NCI-H2029 (cell line): Measurements from ENCODE around the gene MYRIP.
A peak's percentile ranks its signal among the peaks of the same experiment; 100 is the strongest.
"Not testable (repeated sequence)": the region's sequence is repeated elsewhere in the genome, so short reads cannot be mapped to it uniquely, and the experiment has no call there.

Source experiments
- DNase-seq: peaks from one replicate; lab custom pipeline; 2025; lab: John Stamatoyannopoulos, UW

MYRIP gene

DNA sequence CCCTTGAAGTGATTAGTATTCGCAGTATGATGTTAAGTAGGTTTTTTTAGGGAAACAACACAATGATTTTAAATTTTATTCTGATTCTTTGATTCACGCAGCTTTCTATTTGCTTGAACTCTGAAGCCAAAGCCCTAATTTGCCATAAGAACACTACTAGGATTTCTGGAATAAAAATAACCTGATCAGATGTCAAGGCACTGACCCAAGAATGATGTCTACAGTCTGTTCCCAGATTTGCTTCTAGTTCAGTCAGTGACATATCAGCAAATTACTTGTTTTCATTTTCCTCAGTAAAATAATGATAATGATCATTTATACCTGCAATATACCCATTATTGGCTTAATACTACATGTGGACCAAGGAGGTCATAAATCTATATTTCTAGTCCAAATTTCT is 320.6 kb downstream of the MYRIP start:
- no peak for DNase-seq

DNA sequence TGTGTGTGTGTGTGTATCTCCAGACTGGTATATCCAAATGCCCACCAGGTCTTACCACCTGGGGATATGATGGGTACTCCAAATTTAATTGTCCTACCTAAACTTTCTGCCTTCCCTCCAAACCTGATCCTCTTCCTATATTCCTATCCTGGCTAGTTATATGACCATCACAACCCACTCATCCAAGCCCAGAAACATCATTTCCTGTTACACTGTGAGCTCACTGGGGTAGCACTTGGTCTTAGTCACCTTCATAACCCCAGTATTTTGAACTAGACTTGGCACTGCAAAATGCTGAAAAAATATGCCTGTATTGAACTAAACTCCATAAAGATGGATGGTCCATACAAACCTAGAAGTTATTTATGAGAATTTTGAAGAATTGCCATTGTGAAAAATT is 321.3 kb downstream of the MYRIP start:
- no peak for DNase-seq

DNA sequence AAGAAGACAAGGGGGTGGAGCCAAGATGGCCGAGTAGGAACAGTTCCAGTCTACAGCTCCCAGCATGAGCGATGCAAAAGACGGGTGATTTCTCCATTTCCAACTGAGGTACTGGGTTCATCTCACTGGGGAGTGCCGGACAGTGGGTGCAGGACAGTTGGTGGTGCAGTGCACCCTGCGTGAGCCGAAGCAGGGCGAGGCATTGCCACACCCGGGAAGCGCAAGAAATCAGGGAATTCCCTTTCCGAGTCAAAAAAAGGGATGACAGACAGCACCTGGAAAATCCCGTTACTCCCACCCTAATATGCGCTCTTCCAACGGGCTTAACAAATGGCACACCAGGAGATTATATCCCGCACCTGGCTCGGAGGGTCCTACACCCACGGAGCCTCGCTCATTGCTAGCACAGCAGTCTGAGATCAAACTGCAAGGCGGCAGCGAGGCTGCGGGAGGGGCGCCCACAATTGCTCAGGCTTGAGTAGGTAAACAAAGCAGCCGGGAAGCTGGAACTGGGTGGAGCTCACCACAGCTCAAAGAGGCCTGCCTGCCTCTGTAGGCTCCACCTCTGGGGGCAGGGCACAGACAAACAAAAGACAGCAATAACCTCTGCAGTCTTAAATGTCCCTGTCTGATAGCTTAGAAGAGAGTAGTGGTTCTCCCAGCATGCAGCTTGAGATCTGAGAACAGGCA is 324.6 kb downstream of the MYRIP start:
- not testable (repeated sequence) for DNase-seq

DNA sequence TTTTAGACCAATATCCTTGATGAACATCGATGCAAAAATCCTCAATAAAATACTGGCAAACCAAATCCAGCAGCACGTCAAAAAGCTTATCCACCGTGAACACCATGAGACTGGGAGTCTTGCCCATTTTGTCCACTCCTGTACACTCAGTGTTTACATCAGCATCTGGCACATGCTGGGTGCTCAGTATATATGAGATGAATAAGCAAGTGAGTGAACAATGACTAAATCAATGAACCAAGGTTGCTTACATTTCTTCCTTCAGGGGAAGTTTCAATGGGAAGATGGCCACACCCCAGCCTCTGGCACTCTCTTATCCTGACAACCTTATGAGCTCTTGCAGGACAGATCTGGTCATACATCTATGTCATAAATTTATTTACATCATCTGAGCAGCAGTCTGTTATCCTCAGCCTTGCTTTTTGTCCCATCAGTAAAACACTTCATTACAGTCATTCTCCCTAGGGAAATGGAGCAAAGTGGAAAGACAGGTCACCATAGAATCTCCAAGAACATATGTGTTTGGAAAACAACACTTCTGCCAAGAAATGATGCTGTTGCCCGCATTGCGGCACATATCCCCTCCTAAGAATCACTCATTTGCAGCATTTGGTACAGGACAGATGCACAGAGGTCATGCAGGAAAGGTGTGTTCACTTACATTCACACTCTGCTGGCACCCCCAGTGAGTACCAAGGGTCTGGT is 328.3 kb downstream of the MYRIP start:
- DNase-seq: peak; percentile 11

DNA sequence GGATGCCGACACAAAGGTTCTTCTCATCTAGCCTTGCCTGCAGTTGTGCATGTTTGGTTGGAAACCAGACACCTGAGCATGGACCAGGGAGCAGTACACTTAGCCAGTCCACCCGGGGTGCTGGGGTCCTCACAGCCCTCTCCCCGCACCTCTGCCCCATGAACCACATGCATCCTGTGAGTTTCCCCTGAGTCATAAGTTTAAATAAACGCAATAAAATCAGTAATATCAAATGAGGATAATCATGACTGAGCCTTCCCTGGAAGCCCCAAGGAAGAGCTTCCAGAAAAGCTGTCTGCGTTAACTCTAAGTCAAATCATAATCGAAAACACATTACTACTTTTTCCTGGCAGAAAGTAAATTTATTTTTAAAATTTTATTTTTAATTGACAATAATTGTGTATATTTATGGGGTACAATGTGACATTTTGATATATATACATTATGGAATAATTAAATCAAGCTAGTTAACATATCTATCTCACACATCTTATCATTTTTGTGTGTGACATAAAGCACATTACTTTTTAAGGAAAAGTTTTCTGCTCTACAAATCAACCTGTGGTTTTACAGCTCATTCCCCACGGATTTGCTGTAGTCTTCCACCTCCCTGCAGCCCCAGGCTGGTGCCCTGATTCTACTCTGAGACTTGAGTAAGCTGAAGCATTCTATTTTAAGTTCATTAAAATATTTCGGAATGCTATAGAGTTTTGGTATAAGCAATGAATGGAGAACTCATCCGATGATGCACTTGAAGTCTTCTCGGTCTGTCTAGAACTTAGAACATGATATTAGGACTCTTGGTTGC is 334.1 kb downstream of the MYRIP start:
- DNase-seq: no peak

DNA sequence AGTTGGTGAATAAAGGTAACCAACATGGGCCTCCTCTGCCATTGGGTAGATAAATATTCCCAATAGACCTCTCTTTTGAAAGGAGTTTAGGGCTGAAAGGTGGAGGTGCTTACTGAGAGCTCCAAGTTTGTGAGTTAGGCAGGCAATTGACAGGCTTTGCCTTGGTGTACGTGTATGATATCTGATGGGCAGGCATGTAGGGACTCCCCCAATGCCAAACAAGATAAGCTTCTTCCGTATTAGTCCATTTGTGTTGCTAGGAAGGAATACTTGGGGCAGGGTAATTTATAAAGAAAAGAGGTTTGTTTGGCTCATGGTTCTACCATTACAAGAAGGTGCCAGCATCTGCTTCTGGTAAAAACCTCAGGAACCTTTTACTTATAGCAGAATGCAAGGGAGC is 339.4 kb downstream of the MYRIP start:
- no peak for DNase-seq

DNA sequence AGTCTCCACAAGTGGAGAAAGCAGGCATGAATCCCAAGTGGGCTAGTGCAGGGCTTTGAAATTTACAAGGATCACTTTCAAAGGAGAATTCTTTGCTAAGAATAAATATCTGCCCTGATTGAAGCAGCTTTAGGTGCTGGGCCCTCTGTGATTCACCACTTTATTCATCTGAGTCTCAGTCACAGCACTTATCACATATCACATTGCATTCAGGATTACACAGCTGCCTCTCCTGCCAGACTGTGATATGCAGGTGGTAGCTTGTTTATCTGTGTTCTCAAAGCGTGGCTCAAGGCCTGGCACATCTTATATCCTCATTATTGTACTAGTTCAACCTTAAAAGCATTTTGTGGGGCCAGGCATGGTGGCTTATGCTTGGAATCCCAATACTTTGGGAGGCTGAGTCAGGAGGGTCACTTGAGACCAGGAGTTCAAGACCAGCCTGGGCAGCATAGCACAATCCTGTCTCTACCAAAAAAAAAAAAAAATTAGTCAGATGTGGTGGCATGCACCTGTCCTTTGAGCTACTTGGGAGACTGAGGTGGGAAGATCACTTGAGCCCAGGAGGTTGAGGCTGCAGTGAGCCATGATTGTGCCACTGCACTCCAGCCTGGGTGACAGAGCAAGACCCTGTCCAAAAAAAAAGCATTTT is 343.2 kb downstream of the MYRIP start:
- peak; percentile 86 for DNase-seq

DNA sequence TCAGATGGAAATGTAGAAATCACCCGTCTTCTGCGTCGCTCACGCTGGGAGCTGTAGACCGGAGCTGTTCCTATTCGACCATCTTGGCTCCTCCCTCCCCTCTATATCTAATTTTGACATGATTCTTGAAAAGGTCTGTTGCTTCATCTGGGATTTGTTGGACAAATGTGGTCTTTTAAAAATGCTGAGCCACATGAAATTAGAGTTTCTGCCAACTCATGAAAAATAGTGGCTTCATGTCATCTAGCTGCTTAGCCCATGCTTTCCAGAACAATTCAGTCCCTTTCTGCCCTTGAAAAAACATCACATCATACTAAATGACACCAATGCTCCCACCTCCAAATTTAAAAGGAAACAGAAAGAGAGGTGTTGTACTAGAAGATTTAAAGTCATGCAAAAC is 351.5 kb downstream of the MYRIP start:
- no peak for DNase-seq

DNA sequence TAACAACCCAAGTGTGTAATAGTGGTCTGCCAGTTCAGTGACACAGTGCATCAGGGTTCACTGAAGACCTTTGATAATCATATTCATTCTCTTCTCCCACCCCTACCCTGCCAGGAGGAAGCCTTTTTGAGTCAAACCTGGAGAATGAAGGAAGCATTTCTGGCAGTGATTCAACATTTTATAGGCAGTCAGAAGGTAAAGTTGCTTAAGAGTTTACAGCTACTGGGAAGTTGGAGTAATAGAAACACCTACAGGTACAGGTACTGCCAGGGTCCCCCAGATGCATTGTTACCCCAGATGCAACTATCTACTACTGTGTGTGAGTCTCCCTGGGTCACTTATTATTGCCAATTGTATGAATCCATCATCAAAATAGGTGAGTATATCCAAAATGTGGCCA is 353.2 kb downstream of the MYRIP start:
- no peak for DNase-seq

DNA sequence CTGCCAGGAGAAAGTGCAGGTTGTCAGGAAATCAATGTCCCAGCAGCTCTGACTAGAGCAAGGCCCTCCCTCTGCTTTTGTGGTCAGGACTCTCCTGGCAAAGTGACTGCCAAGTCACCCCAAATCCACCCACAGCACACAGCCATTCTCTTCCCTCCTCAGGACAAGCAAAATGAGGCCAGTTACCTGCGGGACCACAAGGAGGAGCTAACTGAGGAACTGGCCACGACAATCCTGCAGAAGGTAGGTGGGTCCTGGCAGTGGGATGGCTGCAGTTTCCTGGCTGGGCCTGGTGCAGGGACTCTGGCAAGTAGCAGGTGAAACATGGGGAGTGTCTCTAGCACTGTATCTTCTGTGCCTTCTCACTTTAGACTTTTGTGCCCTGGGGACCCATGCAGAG is 357.6 kb downstream of the MYRIP start:
- no peak for DNase-seq

DNA sequence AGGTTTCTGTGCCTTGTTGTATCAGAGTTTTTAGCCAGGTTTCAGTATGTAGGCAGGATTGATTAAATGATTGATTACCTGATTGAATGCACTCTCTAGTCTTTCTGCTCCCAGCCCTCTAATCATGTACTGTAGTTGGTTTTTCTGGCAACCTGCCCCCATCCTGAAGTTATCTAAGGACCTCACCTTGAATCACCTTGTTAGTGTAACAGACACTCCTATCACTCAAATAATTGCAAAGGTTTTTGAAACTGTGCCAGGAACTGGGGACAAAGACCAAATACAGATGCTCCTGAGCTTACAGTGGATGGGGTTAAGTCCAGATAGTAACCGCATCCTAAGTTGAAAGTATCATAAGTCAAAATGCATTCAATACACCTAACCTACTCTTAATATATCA is 358.5 kb downstream of the MYRIP start:
- peak; percentile 40 for DNase-seq

DNA sequence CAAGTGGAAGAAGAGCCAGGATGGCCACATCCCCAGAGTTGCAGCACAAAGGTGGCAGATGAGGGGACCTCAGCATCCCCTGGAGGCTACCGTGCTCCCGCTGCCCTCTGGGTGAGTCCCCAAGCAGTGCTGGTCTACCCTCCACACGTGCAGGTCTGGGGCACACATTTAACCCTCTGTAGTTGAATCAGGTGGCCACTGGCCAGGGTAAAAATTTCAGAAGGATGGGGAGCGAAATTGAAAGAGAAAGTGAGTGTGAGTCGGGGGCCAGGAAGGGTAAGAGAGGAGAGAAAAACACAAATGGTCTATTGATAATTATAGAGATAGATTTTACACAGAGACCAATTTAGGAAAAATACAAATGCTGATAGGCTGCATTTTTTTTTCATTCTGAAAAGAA is 360.6 kb downstream of the MYRIP start:
- no peak for DNase-seq

DNA sequence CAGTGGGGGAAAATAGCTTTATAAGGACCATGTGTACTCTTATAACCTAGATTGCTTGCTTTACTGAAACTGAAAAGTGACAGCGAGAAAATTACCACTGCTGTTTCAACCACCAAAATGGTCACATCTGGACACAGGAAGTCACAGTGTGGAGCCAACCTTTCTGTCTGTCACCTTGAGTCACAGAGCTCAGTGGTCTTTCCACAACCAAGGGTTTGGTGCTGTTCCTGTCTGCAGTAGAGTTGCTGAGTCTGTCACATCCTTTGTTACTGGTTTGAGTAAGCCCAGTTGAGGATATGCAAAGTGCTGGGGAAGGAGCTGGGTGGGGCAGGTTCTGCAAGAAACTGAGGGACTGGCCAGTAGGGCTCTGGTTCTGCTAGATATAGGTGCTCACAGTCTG is 361.0 kb downstream of the MYRIP start:
- DNase-seq: no peak

DNA sequence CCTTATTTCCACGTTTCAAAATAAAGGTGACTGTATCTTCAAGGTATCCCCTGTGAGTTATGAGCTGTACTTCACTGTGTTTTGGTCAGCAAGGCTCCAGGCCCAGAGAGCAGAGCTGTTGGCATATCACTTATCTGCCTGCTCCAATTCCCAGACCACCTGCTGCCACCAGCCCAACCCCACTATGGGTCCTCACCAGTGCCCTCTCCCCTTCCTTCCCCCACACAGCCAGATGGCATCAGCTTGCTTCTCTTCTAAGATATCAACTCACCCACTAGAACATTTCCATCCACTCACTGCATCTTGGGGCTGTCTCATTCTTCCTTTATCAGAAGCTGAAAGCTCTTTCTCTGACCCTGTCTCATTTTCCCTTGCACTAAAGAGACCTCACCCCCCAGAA is 363.2 kb downstream of the MYRIP start:
- no peak for DNase-seq

DNA sequence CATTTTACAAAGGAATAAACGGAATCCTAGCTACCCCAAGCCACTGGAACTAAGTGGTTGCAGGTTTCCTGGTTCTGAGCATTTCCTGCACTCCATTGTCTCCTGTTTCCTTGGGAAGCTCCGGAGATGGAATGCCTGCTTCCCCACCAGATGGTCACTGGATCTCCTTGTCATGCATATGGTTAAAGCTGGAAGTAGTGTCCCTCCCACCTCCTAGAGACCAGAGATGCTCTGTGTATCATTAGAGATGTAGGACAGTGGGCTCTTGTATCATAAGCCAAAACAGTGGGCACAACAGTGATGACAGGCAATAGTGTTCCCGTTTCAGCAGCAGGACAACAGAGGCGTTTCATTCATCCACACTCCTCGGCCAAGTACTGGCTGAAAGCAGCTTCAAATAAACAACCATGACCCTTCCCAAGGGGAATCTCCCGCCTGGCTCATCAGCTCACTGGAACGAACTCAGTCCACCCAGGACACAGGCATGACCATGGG is 363.9 kb downstream of the MYRIP start:
- DNase-seq: no peak

DNA sequence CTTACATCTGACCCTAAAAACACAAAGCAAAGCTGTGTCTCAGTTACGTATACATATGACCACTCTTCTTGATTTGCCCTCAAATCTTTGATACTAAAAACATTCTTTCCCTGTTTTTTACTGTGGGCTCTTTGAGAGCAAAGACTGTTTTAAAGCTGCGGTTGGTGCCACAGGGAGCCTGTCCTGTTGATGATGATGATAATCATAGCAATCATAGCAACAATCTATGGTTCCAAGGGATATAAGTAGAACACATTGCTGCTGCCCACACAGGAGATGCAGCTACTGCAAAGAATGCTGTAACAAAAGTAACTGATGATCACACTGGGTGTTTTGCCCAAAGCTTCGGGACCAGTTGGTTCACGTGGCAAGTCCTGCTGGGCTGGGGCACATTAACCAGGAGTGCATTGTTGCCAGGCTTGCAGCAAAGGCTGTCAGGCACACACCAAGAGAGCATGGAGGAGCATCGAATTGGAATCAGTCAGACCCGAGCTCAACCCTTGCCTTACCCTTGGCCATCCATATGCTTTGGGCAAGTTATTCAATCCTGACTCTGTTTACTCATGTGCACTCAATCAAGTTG is 368.7 kb downstream of the MYRIP start:
- DNase-seq: no peak

DNA sequence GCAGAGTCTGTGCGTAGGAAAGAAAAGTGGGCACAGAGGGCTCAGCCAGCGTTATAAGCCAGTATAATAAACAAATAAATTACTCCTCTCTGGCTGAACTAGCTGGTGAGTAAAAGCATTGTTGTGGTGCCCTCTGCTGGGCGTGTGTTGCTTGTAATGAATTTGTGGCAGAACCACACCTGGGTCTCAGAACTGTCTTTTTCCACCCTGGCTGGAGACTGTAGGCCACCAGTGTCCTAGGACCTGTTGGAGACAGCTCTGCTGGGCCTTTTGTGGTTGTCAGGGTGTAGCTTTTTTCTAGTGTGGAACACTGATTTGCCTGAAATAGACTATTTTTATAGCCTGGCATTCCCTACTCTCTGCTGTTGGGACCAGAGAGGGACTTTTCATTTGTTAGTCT is 369.6 kb downstream of the MYRIP start:
- peak; percentile 72 for DNase-seq

DNA sequence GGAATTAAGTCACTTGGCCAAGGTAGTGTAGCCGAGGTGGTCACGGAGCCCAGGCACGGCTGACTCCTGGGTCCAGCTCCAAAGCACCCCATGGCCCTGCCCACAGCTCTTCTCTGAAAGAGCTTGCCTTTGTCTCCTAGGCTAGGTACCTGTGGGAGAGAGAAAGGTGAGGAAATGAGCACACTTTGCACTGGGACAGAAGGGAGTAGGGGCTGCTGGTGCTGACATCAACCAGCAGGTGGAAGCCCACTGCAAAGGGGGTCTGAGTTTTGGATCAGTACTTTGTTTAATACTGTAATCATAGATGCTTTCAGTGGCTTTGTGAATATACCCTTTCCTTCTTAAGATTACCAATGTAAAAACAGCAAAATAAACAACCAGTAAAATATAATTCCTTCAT is 371.8 kb downstream of the MYRIP start:
- no peak for DNase-seq

DNA sequence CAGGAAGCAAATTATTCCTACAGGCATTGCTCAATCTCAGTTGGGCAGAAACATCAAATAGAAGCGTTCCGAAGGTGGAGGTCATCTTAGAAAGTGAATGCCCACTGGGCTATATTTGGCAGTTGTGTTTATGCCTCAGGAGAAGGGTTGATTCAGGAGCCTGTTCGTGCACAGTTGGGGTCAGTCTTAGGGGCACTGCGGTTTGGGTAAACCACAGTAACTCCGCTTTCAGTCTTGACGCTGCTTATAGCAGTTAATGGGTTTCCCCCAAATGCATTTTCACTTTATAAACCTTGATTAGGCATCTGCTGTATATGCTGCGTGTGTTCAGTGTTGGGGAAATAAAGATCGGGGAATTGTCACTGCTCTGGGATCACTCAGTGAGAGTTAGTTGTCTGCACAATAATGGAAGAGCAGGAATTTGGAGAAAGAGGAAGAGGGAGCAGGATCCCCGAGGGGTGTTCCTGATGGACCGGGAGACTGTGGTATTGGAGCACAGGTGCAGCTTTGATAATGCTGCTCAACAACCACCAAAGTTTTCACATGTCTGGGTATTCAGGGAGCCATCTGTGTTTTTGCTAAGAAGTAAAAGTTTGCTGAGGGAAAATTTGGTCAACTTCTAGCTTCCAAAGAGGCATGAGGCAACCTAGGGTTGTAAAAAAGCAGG is 375.8 kb downstream of the MYRIP start:
- DNase-seq: no peak

DNA sequence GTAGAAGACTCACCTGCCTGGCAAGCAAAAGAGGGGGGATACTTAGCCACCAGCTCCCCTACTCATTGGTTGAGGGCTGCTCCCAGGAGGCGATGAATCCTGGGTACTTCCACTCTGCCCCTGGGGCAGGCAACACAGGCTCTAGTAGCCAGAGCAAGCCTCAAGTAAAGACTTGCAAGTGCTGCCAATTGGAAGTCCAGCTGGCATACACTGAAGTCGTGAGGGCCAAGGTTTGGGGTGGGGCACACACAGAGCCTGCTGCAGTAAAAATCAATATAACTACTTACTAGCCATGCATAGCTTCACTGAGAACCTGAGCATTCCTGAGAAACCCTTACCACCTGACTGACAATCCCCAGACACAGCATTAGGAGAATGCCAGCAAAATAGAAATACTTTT is 377.1 kb downstream of the MYRIP start:
- DNase-seq: no peak

DNA sequence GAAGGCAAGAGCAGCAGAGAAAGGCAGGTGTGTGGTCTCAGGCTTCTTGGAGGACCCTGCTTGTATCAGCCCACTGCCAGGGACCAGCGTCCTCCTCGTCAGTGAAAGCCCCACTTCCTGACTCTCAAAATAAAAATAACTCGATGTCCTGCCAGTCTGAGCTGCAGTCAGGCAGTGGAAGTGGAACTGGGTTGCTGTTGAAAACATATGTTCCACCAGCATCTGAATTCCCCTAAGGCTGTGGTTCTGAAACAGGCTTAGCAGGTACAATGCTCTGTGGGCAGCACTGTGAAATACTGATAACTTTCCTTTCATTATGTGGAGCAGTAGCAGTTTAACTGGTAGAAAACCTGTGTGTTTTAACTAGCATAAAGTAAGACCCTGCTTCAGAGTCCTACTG is 378.5 kb downstream of the MYRIP start:
- no peak for DNase-seq

DNA sequence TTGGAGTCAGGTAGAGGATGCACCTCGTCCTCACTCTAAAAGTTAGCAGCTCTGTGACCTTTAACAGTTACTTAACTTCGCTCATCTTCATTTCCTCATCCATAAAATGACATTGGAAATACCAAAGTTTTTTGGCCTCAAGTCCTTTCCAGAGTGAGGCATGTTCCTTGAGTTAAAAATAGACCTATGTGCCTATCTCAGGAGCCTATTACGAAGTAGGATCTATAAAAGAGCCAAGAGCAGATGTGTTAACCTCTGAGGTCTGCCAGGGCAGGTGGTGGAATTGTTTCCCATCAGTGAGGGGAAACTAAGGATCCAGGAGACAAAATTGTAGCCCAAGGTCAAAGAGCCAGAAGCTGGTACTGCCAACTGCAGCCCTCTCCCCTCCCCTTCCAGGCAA is 379.7 kb downstream of the MYRIP start:
- no peak for DNase-seq
